Activated CD4-positive, alpha-beta T cell treated with anti-CD3 and anti-CD28 coated beads for 24 hours (primary cell): Measurements from ENCODE around the gene HHLA2.

Source experiments
- DNase-seq, 2 donors: peaks; one replicate each; pipeline ENCODE4 v3.0.0-alpha.2; 2020; ENCODE audit warnings: low read depth in 2 of 2

HHLA2 gene

DNA sequence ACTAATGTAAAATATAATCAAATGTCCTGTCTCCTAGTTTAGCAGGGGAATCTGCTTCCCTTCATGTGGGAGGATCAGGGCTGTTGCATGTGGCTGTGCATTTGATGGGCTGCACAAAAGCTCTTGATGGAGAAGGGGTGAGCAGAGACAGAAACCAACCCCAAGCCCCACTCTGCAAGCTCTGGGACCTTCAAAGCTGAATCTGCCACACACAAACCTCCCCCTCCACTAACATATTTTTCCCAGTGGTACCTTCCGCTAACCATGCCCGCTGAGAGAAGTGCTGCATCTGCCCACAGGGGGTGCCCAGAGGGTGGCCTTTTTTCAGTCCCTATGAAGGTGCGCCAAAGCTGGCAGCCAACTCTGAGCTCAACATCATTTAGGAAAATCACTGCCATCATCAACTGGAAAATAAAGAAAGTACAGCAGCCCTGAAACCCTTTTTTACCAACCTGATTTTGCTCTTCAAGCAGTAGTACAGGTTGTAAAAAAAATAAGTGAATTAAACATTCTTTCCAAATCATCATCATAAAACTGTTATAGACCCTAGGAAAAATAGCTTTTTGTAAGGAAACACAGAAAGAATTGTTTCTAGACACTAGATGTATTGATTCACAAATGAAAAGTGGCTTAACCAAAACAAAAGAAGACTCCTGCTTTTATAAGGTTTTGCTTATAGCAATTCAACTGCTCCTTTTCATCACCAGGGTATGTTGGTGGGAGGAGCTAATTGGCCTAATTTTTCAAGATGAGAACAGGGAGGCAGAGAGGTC lies 97.0 kb downstream of the HHLA2 start:
- no peak for DNase-seq

DNA sequence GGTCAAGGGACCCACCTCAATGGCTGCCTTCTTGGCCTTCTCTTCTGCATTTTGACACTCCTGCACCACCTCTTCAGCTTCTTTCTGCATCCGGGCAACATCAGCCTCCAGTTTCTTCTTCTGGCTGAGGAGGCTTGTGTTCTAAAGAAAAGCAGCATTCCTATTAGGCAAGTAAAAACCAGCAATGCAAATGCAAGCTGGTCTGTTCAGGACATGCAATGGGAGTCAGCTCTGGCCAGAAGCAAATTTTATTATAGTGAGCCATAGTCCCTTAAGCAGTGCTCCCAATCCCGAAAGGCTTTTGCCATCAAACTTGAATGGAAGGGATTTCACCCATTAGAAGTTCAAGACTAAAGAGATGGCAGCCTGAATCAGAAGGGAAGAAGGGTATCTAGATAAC lies 97.7 kb downstream of the HHLA2 start:
- DNase-seq, result no peak

DNA sequence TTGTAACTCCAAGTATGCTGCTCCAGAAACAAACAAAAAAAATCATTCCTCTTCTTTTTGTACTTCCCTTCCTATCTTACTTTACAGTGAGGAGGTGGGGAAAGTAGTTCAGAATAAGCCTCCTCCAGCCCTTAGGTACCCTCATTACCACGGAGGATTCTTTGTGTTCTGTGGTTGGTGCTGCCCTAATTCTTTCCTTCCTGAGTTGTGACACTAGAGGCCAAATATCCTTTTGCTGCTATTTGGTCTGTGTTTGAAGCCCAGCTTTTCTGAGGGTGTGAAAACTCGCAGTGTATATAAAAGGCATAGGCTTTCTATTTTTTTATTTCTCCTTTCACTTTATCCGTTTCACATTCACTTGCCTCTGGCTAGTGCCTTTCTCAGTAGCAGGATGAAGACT lies 98.2 kb downstream of the HHLA2 start:
- no peak for DNase-seq

DNA sequence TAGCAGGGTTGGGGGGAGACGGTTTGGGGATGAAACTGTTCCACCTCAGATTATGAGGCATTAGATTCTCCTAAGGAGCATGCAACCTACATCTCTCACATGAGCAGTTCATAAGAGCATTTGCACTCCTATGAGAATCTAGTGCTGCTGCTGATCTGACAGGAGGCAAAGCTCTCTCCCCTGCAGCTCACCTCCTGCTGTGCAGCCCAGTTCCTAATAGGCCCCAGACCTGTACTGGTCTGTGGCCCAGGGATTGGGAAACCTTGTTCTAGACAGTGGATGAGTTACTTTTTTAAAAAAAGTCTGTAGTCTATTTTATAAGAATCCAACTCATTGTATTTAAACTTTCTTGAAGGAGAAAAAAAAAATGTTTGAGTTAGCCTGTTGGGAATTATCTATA lies 100.0 kb downstream of the HHLA2 start:
- DNase-seq, result no peak

DNA sequence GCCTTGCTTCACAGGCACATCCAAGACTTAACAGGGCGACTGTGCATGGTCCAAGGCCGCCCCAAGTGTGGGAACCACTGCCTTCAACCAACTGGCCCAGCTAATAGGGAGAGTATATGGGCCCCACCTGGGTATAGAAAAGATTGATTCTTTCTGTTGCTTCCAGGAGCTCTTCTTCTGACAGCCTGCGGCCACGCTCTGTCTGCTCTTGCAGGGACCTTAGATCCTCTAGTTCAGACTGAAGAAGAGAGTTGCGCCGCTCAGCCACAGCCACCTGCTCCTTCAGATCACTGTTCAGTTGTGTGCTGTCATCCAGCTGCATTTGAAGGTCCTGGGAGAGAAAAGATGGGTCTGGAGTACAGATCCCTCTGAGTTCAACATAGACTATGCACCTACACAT lies 102.2 kb downstream of the HHLA2 start:
- DNase-seq, result no peak

DNA sequence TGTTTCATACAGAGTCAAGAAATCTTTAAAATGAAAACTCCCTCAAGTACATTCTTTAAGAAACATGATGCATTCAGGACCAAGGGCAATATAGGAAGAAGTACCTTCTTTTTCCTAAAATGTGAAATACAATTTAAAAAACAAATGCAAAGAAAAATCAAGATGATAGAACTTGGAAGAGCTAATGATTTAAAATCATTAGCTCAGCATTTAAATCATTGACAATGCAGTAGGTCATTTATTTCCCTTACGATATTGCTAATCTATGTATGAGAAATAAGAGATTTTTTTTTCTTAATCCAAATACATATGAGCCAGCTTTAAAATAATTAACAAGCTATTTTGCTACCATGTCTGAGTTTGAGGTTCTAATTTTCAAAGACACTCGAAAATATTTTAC lies 105.5 kb downstream of the HHLA2 start:
- no peak for DNase-seq

DNA sequence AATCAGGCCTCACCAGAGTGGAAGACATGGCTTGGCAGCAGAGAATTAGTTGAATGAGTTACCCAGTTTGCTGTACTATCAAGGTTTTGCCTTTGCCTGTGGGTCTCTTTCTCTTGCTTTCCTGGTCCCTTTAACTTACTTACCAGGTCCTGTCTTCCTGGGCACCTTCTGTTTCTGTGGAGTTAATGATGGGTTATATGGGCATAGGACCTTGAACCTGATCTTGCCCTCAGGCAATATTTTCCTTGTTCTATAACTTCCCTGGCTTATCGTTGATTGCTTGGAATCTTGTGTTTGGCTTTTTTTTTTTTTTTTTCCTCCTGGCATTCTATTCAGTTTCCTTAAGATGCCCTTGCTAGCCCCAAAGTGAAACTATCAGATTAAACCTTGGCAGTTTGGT lies 106.8 kb downstream of the HHLA2 start:
- DNase-seq, result no peak

DNA sequence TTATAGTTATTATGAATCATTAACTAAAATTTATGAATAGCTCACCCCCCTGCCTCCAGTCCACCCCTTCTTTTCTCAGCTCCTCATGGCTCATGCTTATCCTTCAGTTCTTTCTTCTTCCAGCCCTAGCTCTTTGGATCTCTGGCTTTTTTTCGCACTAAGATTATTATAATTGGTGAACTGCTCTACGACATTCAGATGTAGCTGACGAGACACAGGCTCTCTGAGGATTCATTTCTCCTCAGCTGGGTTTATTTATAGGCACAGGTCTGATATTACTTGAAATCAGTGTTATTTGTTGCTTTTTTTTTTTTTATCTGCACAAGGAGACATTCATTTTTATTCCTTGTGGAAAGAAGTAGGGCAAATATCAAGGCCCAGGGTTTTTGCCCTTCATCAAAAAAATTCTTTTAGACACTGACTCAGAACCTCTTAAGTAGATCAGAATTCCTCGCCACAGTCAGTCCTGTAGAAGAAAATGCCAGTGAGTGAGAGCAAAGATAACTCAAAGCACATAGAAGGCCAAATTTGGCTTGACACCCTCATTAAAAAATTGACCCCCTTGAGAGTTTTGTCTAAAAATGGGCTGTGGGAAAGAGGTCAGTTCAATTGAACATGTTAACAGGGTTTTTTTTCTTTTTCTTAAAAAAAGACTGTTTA lies 107.5 kb downstream of the HHLA2 start:
- no peak for DNase-seq

DNA sequence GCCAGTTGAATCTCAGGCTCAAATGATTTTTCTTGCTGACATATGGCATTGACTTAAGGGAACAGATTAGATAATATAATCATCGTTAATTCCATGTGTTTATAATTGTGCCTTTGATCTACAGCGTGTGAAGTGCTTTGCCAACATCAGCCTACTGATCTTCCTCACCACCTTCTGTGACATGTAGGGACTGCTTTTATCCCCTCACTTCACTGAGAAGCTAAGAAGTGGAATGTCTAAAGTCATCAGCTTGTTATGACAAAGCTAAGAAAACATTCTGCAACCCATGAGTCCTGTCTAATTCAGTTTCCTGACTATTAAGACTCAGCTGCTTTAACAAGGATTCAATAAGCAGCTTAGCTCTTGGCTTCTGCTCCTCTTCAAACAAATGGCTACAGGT lies 108.0 kb downstream of the HHLA2 start:
- DNase-seq, result no peak

DNA sequence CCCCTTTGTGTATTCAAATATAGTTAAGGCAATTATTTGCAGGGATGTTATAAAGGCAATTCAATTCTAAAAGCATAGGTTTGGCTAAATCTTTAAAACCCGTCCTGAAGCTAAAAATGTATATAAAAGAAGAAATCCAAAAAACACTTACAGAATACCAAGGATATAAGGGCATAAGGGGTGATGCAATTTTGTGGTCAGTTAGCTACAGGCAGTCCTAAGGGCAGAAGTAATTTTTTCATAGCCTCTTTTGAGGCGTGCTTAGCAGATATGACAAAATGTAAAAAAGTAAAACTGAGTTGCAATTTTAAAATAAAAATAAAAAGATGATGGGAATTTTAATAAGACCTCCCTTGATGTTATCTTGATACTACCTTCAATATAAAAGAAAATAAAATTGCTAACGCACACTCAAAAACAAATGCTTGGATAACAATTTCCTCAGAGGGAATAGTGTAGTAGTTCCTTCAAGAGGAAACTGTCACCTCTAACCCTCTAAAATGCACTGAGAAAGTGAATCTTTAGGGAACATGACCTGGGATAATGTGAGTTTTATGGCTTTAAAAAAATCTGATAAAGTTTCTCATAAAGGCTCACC lies 109.8 kb downstream of the HHLA2 start:
- no peak for DNase-seq

DNA sequence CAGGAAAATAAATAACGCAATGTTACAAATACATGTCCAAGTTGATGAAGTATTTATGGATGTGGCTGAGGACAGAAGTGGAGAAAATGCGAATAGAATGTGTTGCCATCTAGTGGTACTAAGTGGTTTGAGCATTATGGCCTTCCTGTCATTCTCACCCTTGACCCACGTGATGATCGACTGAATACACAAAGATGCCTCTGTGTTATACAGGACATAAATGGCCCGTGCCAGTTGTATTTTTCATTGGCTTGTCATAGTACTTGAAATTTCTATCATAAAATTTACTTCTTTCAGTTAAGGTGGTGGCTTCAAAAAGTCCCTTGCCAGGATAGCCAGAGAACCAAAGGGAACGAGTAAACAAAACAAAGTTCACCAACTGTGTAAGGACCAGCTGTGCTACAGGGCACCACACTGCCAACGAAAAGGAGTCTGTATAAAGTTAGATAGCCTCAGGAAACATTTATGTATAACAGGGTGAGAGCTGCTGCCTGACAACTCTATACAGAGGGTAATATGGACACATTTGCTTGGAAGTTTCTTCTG lies 110.4 kb downstream of the HHLA2 start:
- peak in 1 of 2 donors; percentile 26 for DNase-seq

DNA sequence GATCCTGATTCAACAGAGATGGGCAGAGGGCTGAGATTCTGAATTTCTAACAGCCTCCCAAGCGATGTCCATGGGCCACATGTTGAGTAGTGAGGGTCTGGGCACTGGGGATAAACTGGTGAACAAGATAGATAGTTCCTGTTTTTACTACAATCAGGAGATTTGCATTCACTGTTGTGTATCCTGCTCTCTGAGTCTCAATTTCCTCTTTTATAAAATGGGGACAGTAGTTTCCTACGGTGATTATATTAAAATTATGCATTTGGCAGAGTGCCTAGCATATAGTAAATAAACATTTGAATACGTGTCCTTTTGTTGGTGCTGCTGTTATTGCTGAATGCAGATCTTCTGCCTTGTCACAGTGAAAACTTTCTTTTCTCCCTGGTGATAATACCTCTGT lies 111.5 kb downstream of the HHLA2 start:
- no peak for DNase-seq

DNA sequence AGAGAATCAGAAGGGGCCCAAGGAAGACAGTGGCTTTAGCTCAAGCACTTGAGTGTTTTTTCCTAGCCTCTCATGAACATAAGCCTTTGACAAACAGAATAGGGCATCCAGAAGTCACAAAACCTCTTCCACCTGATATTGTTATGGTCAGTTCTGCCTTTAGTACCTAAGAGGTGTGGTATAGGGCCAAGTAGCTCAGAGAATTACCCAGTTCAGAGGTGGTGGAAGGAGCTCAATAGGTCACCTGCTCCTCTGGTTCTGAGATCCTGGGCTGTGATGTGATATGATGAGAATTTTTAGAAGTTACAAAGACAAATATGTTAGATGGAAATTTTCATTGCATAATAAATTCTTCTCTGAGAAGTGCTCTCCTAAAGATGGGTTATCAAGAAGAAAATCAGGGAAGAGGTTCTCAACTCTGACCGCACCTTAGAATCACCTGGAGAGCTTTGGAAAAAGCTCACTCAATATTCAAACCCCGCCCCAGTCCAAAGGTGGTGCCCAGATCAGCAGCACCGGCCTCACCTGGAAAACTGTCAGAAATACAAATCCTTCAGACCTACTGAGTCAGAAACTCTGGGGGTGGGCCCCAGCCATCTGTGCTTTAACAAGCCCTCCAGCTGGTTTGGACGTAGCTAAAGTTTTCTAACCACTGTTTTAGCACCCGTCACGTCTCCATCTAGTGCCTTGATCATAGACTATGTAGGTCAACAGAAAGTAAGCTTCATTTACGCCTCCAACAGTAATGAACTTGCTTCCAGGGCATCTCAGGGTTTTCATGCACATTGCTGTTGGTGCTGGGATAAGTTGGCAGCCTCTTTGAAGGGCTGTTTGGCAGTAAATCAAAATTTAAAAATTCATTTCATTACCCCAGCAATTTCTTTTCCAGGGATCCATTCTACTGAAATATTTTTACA lies 112.8 kb downstream of the HHLA2 start:
- no peak for DNase-seq

DNA sequence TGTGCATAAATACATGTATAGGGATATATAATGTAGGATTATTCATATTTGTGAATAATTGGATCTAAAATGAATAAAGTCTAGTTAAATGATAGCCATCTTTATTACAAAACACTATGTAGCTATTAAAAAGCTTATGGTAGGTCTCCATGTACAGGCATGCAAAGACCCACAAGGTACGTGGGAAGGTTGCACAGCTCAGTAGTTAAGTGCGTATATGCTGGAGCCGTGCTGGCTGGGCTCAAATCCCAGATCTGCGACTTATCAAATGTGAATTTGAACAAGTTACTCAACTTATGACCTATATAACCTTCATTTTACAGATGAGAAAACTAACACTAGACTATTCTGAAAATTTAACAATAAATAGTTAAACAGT lies 113.4 kb downstream of the HHLA2 start:
- no peak for DNase-seq

DNA sequence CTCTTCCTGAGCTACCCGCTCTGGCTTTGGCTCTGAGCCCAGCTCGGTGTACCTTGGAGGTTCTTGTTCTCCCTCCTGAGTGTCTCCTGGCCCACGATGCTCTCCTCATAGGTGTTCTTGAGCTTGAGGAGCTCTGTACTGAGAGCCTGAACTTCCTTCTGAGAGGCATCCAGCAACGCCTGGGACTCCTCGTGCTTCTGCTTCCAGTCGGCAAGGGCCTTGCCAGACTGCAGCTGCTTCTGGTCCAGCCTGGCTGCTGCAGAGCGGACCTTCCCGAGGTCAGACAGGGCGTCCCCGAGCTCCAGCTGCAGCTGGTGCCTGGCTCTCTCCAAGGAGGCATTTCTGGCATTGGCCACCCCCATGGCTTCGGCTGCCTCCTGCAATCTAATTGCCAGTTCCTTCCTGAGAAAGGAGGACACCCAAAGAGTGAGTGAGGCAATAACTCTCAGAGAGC lies 114.2 kb downstream of the HHLA2 start:
- DNase-seq, result no peak

DNA sequence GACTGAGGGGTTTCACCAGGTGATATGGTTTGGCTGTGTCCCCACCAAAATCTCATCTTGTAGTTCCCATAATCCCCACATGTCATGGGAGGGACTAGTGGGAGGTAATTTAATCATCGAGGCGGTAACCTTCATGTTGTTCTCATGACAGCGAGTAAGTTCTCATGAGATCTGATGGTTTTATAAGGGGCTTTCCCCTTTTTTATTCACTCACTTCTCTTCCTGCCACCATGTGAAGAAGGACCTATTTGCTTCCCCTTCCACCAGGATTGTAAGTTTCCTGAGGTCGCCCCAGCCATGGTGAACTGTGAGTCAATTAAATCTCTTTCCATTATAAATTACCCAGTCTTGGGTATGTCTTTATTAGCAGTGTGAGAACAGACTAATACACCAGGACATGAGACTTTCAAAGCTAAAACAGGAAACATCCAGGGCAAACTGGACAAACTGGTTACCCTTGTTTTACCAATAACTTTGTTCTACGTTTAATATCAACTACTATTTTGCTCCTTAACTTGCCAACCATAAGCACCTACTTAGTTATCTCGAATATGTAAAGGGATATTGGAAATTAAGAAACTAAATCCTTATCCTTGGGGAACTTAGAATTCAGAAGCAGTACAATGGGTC lies 115.9 kb downstream of the HHLA2 start:
- DNase-seq, result no peak

DNA sequence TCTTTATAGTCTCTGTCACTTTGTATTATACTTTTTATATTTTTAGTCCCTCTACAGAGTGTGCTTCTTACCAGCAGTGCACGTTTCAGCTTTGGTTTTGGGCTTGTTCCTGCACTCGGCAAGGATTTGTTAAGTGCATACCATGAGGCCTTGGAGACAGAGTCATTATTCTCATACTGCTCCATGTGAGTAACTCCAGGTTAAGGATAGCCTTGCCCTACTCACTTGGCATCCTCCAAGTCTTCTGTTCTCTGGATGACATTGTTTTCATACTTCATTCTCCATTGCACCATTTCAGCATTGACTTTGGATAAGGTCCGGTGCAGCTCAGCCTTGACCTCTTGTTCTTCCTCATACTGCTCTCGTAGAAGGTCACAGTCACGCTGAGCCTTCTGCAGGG lies 117.7 kb downstream of the HHLA2 start:
- no peak for DNase-seq

DNA sequence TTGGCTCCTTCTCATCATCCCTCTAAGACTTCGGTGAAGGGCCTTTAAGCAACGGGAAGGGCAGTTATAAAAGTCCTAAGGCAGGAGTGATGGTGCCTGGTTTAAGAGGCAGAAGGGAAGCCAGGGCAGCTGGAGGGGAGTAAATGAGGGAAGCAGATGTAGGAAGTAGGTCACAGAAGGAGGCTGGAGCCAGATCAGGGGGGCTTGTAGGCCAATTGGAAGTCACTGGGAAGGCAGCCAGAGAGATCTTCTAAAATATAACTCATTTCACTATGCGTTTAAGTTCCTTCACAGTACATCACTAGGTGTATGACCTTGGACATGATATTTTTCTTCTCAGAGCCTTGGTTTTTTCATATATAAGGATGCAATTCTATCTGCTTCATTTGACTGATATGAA lies 119.3 kb downstream of the HHLA2 start:
- no peak for DNase-seq

DNA sequence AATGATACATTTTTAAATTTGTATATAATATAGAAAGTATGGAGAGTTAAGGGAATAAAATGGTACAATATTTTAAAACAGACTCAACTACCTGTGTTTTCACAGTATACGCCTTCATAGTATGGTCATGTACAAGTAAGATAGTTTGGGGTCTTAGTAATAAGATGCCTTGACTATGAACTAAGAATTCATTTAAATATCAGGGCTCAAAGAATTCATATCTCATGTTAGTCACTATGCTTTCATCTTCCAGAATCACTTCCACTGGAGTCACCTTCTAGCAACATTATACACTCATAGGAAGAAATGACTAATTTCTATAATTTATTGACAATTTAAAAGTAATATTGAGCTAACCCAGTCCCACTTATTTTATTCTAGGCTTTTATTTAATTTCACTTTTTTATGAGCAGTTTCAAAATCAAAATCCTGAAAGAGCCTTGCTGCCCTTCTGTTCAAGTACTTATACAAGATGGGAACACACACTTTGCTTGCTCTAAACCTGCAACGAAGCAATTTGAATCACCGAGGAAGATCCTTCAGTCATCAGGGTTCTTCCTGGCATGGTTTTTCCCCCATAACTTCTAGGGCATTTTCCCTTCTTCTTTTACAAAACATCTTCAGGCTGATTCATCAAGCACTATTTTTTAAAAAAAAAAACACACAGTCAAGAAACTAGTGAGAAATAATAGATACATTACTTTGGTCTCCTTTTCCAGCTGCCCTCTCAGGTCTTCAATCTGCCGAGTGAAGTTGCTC lies 119.9 kb downstream of the HHLA2 start:
- no peak for DNase-seq

DNA sequence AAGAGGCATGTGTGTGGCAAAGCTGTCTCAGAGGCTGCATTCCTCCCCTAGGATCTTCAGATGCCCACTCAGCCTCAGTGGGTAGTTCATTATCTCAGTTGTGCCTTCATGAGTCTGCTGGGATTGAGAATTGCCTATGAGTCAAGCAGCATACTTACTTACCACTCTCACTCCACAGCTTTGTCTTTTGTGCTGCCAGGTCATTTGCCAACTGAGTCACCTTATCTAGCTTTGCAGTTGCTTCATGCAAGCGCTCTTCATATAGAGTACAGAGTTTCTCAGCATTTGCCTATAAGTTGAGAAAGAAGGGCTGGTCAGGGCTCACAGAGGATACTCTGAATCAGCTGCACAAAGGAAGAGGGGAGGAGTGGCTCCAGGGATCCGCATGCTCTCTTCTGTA lies 124.6 kb downstream of the HHLA2 start:
- no peak for DNase-seq
